HG03378 (cell line): Measurements from ENCODE around the gene SCIN.
"Not testable (repeated sequence)": the region's sequence is repeated elsewhere in the genome, so short reads cannot be mapped to it uniquely, and the experiment has no call there.

Experiments used
- ATAC-seq: cut with Tn5 transposase; IDR thresholded peaks from one replicate; pipeline ENCODE4 v1.9.1; 2021; ENCODE audit warnings: mild to moderate bottlenecking, moderate library complexity; ENCODE audit not compliant: unreplicated experiment

SCIN gene

GRCh38 chr7:12686234-12686890, 115.8 kb downstream of the SCIN start:
- ATAC-seq = peak; percentile 77

DNA sequence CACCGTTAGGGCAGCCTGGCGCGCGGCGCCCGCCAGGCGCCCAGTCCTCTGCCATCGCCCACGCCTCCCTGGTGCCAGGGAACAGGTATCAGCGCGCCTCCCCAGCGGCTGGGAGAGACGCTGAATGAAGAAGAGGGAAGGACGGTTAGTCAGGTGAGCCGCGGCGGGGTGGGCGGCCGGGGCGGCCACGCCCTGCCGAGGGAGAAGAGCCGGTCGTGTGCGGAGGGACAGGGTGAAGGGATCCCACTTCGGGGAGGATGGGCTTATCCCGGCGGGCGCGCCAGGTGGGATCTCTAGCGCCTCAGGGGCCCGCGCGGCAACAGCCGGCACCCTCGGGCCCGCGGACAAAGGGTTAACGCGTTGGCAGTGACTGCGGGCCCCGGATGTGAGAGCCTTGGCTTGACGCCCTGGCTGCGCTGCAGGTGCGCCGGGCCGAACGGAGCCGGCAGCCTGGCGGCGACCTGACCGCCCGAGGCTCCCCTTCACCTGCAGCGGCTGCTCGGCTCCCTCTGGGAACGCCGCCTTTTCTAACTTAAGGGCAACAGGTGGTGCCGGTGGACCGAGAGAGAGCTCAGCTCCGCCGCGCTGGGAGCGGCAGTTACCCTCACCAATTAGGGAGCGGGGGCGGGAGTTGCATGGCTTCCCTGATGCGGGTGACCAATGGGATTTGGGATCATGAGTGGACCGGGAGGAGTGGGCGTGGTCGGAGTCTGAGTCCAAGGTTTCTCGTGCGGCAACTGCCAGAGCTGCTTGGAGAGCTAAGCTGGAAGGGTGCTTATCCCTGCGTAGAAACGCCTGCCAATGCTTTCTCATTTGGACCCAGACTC, 116.6 kb downstream of the SCIN start, which contains the start of gene ARL4A:
Gene ARL4A (plus strand): TSS at position 743 of the 827 bp plus-strand sequence. CDS start 622 bp downstream, outside the sequence.
- peak; percentile 89 for ATAC-seq

- ATAC-seq = peak; percentile 3
Measured at GRCh38 chr7:12687718-12688171, 117.2 kb downstream of the SCIN start.

GRCh38 chr7:12688485-12689170, 118.1 kb downstream of the SCIN start:
- ATAC-seq = not testable (repeated sequence)

DNA sequence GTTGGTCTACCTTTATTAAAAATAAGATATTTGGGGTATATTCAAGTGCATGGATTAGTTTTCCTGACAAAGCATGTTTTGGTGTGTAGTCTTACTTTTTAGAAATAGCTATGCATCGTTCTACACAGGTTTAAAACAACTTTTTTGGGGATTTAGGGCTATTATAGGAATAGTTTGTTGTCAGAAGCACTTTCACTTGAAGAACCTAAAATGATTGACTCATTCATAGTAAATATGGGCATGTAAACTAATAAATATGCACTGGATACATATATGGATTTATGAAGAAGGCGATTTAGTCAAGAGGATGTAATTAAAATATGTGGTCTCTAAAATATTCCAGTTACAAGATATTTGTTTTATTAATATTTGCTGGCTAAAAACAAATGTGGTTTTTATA, 118.9 kb downstream of the SCIN start:
- no peak for ATAC-seq

- no peak for ATAC-seq
Measured at GRCh38 chr7:12690041-12690878, 119.7 kb downstream of the SCIN start.

GRCh38 chr7:12691388-12691787, 120.9 kb downstream of the SCIN start:
- not testable (repeated sequence) for ATAC-seq

- no peak for ATAC-seq
Measured at GRCh38 chr7:12692035-12692434, 121.5 kb downstream of the SCIN start.

DNA sequence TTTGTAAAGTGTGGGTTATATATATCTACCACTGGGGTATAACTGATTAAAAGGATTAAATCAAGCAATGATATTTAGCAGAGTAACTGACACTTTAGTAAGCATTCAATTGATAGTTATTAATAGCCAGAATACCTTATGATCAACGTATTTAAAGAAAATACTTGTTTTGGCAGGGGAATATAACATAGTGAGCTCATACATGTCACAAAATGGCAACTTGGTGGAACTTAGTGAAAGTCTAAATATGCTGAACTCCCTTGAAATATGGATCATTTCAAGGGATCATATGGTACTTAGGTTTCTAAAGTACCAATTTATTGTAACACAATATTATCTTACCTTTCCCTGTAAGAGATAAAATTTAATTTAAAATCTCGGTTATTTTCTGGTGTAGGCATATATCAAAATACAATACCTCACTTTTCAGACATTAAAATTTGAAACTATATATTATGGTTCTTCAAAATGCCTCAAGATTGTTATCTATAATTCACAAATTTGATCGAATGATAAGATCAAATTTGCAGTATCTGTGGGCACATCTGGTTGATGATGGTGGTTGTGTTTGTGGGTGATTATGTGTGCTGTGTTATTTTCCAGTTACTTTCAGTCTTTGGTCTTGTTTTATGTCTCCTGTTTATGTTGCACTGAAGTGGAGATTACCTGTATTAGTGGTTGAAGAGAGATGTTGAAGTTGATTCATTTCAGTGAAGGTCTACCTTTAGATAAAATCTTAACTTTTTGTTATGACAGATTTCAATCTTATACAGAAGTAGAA, 122.1 kb downstream of the SCIN start:
- ATAC-seq = no peak

DNA sequence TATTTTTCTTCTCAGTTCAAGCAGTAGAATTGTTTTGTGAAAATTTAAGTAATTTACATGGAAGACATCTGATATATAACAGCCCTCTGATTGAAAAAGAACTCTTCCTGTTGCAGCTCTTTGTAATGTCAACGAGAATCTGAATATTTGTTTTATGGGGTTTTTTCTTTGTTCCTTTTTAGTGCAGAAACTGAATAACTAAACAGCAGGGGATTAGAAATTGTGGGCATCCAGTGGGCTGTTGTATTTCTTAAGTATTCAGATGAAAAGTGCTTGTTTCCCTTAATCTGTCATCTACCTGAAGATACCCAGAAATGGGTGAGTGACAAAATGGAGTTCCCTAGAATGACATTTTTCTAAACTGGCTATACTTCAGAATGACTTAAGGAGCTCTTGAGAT, 124.3 kb downstream of the SCIN start:
- ATAC-seq = no peak

DNA sequence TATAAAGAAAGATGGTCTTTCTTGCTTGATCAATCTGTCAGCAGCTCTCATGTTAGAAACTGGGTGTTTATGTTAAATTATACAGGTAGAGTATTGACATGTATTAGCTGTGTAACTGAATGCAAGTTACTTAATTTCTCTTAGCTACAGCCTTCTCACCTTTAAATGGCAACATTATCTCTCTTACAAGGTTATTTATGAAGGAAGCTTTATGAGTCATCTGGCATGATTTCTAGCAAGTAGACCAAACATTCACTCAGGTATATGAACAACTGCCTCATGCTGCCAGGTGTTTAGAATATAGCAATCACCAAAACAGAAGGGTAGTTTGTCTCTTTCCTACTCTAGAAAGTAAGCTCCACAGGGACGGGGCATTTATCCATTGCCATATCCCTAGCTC, 125.4 kb downstream of the SCIN start:
- ATAC-seq = no peak

DNA sequence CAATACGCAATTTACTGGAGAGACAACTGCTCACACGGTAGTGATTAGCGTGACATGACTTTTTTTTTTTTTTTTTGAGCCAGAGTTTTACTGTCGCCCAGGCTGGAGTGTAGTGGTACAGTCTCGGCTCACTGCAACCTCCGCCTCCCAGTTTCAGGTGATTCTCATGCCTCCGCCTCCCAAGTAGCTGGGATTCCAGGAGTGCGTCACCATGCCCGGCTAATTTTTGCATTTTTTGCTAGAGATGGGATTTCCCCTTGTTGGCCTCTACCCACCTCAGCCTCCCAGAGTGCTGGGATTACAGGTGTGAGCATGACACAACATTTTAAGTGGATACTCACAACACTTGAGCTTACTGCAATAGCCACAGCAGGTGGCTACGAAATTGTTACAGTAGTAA, 128.8 kb downstream of the SCIN start:
- no peak for ATAC-seq

DNA sequence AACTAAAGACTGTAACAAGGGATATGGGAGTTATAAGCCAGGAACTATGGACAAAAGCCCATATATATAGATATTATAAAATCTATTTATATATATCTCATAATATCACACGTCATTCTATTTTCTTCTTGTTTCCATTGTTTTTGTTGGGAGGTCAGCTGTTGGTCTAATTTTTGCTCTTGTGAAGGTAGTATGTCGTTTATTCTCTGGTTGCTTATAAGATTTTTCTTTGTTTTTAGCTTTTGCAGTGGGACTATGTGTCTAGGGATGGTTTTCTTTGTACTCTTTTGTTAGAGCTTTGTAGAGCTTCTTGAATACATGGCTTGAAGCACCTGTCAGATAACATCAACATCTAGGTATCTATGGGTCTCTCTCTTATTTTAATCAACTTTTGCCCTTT, 130.9 kb downstream of the SCIN start:
- no peak for ATAC-seq

- no peak for ATAC-seq
Measured at GRCh38 chr7:12703881-12704280, 133.4 kb downstream of the SCIN start.

DNA sequence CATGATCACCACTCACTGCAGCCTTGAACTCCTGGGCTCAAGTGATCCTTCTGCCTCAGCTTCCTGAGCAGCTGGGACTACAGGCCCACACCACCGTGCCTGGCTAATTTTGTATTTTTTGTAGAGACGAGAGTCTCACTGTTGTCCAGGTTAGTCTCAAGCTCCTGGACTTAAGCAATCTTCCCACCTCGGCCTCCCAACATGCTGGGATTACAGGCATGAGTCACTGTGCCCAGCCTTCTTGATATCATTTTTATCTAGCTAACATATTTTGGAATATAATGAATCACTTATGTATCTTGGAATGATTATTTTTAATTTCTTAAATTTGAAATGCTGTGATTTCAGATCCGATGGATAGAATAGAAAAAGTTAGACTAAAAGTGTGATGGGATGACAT, 135.4 kb downstream of the SCIN start:
- ATAC-seq = no peak

GRCh38 chr7:12706900-12707536, 136.5 kb downstream of the SCIN start:
- ATAC-seq = no peak

DNA sequence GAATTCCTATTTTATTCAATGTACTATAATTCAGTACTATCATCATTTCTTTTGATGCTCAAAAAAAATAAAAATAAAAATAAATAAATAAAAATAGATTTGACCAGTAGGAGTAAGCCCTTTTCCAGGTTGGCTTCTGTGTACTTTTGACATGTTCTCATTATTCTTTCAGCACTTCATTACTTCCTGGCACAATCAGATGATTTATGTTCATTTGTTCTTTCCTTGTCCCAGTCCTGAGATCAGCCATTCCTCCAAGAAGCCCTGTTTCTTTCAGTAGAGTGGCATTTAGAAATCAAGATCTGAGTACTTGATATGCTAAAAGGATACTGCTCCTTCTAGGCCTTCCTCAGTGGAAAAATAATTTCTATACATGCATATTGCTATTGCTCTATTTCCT, 137.8 kb downstream of the SCIN start:
- no peak for ATAC-seq
